Measurements from ENCODE around the gene AP3M1. TPM values are rescaled to one million over a fixed set of nuclear protein-coding genes. Genes with fewer than 3 reads are reported as not detected.

AP3M1 gene
- 25.9 to 35.4 TPM (median 31.5 TPM) in 5 replicates for total RNA-seq (2022; extraction: Qiagen RNA extraction; ENCODE audit: low read depth)

DNA sequence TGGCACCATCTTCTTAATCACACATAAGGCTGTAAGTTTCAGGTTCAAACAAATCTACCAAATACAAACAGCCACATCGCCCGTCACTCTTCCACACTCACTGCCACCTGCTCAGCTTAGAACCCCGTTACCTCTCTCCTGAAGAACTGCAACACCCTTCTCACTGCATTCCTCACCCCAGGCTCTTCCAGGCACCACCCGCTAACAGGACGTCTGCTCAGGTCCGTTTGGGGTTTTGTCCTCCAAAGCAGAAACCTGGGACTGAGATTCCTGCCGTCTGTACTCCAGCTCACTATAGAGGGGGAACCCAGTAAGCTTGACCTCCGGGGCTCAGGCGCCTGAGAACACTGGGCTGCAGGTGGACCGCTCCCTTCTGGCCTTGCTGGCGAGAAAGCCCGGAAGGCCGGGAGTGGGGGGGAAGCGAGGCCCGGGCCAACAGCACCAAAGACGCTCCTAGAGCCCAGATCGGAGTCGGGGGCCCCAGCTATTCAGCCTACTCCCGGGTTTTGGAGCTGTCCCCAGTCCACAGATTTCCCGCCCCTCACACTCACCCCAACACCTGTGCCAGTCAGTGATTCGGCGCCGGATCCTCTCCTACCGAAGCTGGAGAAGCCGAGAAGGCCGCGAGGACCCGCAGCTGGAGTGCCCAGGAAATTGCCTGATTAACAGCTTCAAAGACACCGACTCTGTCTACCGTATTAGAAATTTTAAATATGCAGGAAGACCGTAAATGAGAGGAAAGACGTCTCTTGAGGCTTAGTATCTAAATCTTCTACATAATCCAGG, at the start of gene AP3M1:
AP3M1 (minus strand) TSS at position 625 of the 786 bp plus-strand sequence. CDS start 12,449 bp downstream, outside the sequence.

DNA sequence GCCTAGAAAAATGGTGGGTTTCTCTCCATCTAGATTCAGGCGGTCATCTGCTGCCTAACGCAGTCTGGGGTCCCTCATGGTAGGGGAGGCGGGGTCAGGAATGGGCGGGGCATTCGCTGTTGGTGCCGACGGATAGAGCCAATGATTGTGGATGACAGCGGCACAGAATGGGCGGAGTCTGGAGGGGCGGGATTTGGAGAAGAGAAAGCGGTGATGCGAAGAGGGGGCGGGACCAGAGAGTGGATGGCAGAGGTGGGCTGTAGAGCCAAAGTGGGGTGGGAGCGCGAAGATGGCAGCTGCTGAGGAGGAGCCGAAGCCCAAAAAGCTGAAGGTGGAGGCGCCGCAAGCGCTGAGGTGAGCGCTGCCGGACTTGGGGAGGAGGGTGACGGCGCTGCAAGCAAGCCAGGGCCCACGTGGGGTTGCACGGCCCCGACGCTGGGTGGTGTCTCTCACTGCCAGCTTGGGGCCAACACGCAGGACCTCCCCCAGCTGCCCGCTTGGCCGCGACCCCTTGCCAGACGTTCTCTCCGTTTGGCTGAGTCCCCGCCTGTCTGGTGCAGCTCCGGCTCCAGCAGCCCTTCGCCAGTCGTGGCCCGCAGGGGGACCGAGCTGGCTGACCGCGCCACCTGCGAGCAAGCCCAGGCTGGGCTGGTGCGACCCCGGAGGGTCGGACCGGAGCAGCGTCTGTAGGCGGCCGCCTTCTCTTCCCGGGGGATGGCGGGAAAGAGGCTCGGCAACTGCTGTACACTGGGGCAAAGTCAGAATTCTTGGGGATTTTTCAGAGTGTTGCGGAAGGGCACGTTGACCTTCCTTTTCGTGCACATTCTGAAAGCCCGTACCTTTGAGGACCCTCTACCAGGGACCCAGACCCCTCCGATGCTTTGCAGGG, 606 bp upstream of the AP3M1 start, which contains the start of gene ADK:
ADK (plus strand) TSS at position 232 of the 889 bp plus-strand sequence; CDS start at position 290, 58 bp downstream.

Other genes with a start within 250 kb of the AP3M1 start
- 73.7 to 76.9 TPM (median 76.3 TPM) in 5 replicates for gene PLAU, start 239.7 kb downstream of the AP3M1 start, total RNA-seq (2022; extraction: Qiagen RNA extraction; ENCODE audit: low read depth)
- 108 to 155 TPM (median 136 TPM) in 5 replicates for gene VCL, start 152.7 kb downstream of the AP3M1 start, total RNA-seq (2022; extraction: Qiagen RNA extraction; ENCODE audit: low read depth)
- 32.0 to 36.8 TPM (median 32.9 TPM) in 5 replicates for gene ADK, start 393 bp upstream of the AP3M1 start, total RNA-seq (2022; extraction: Qiagen RNA extraction; ENCODE audit: low read depth)